Activated T-cell treated with anti-CD3 and anti-CD28 coated beads, Interleukin-2, amount 50 U/mL, for 4 hours (primary cell): ENCODE measurements around the gene CLCN6. TPM values are rescaled to one million over a fixed set of nuclear protein-coding genes. Genes with fewer than 3 reads are reported as not detected.

Experiments
- ATAC-seq, 2 donors: fragments of 200-7000 bp; cut with Tn5 transposase; one replicate each; pipeline ENCODE4 v1.10.0; 2021
- DNase-seq: peaks from one replicate; pipeline ENCODE4 v3.0.0-alpha.2; 2020
- H3K27me3 Mint-ChIP-seq: one replicate; pipeline ENCODE4 v1.8.0; 2021; ENCODE audit warnings: low read depth, mixed read lengths
- H3K36me3 Mint-ChIP-seq: one replicate; pipeline ENCODE4 v1.8.0; 2022; ENCODE audit warnings: mixed read lengths; ENCODE audit not compliant: insufficient read depth
- H3K4me1 Mint-ChIP-seq: one replicate; pipeline ENCODE4 v1.8.0; 2021; ENCODE audit warnings: low read depth, mixed read lengths
- H3K4me3 Mint-ChIP-seq: one replicate; pipeline ENCODE4 v1.8.0; 2021; ENCODE audit warnings: mild to moderate bottlenecking, moderate library complexity, mixed read lengths
- H3K9me3 Mint-ChIP-seq: one replicate; pipeline ENCODE4 v1.8.0; 2021; ENCODE audit warnings: mixed read lengths
- total RNA-seq, 3 donors: library from RNA; stranded (reverse); gene quantifications; one replicate each; pipeline ENCODE4 v1.2.1, GENCODE V29; 2021

CLCN6 gene
- total RNA-seq, 3 donors from 2014 or later: 8.6 to 13.5 (median 10.7) TPM

DNA sequence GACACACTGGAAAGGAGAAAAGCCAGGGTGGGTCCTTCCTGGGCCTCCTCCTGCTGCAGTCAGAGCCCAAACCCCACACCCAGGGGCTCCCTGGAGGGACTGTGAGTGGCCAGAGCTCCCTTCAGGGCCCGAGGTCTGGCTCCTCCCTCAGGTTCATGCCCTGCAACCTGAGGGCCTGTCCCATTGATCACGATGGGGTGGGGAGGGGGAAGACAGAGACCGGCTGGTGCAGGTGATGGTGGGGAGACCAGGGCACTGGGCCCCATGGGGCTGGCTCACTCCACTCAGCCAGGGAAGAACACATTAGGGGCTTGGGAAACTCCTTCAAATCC, 82.9 kb downstream of the CLCN6 start:
- no peak for DNase-seq
- H3K4me3 Mint-ChIP-seq: no peak overlapping the region
- no peaks in the 10 kb centered on the region for H3K4me1 Mint-ChIP-seq
- H3K36me3 Mint-ChIP-seq: no peaks in the 10 kb centered on the region
- ATAC-seq: no peak
- H3K9me3 Mint-ChIP-seq: no peaks in the 10 kb centered on the region
- H3K27me3 Mint-ChIP-seq: peaks cover 10% of the 10 kb centered on the region

GRCh38 chr1:11891433-11892186, 85.6 kb downstream of the CLCN6 start:
- ATAC-seq (no peak), DNase-seq (no peak)
- no peaks in the 10 kb centered on the region for H3K4me1 Mint-ChIP-seq
- H3K36me3 Mint-ChIP-seq: no peaks in the 10 kb centered on the region
- no peak overlapping the region for H3K4me3 Mint-ChIP-seq
- H3K27me3 Mint-ChIP-seq: peaks cover 14% of the 10 kb centered on the region
- no peaks in the 10 kb centered on the region for H3K9me3 Mint-ChIP-seq

Other genes starting within 250 kb of the CLCN6 start
- 1 to 10 TPM in 2 of 3 donors, under 1 TPM in 1; 0.81 to 1.8 (median 1.7) TPM for gene FBXO2, start 151.8 kb upstream of the CLCN6 start, total RNA-seq
- 10 to 100 TPM; 12.6 to 13.6 (median 13.2) TPM for gene FBXO44, start 151.3 kb upstream of the CLCN6 start, total RNA-seq
- gene FBXO6, start 142.0 kb upstream of the CLCN6 start, total RNA-seq: 10 to 100 TPM; 12.8 to 21.1 (median 19.1) TPM
- gene MAD2L2, start 125.0 kb upstream of the CLCN6 start, total RNA-seq: 10 to 100 TPM; 60.7 to 67.1 (median 63.0) TPM
- gene DRAXIN, start 114.5 kb upstream of the CLCN6 start, total RNA-seq: under 1 TPM; 0.03 to 0.08 (median 0.05) TPM
- gene AGTRAP, start 70.1 kb upstream of the CLCN6 start, total RNA-seq: 1 to 10 TPM; 6.5 to 7.8 (median 7.1) TPM
- gene C1orf167, start 44.0 kb upstream of the CLCN6 start, total RNA-seq: not detected
- gene MTHFR, start 227 bp upstream of the CLCN6 start, total RNA-seq: 10 to 100 TPM; 13.1 to 17.0 (median 14.9) TPM
- not detected for gene NPPA, start 41.6 kb downstream of the CLCN6 start, total RNA-seq
- gene NPPB, start 52.8 kb downstream of the CLCN6 start, total RNA-seq: not detected
- gene KIAA2013, start 120.2 kb downstream of the CLCN6 start, total RNA-seq: 10 to 100 TPM; 31.4 to 39.3 (median 35.0) TPM
- gene PLOD1, start 128.5 kb downstream of the CLCN6 start, total RNA-seq: 10 to 100 TPM; 11.8 to 20.4 (median 16.1) TPM
- 100 to 1,000 TPM in 1 of 3 donors, 10 to 100 TPM in 2; 96.2 to 105 (median 96.7) TPM for gene MFN2, start 174.3 kb downstream of the CLCN6 start, total RNA-seq
- 10 to 100 TPM; 51.9 to 58.3 (median 53.2) TPM for gene MIIP, start 213.3 kb downstream of the CLCN6 start, total RNA-seq